ENCODE measurements around the gene FAM174C.
"Not testable (repeated sequence)": the region's sequence is repeated elsewhere in the genome, so short reads cannot be mapped to it uniquely, and the experiment has no call there.

FAM174C gene

DNA sequence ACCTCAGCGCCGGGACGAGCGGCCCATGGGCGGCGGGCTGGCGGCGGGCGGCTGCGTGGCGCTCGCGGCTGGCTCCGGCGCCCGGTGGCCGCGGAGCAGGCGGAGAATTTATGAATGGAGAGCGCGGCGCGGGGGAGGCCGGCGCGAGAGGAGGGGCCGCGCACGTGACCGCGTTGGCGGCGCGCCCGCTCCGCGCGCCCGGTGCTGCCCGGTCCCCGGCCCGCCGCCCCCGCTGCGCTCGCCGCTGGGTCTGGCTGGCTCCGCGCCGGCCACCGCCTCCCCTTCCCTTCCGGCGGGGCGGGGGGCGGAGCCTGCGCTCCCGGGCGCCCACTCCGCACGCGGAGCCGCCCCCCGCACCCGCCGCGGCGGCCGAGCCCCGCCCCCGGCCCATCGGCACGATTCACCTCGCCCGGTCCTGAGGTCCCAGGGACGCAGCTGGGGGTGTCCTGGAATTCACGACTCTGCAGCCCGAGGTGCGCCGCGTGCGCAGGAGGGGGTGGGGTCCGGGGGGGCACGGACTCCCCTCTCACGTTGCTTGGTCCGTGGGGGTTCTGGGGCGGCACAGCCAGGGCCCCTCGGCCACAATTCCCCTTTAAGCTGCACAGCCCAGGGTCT lies 37.5 kb upstream of the FAM174C start, which contains the start of gene CBARP:
TSS of gene CBARP (minus strand) at position 252 of the 615 bp plus-strand sequence. CDS start 1,905 bp downstream, outside the sequence.
- DNase-seq = peak; percentile 60

DNA sequence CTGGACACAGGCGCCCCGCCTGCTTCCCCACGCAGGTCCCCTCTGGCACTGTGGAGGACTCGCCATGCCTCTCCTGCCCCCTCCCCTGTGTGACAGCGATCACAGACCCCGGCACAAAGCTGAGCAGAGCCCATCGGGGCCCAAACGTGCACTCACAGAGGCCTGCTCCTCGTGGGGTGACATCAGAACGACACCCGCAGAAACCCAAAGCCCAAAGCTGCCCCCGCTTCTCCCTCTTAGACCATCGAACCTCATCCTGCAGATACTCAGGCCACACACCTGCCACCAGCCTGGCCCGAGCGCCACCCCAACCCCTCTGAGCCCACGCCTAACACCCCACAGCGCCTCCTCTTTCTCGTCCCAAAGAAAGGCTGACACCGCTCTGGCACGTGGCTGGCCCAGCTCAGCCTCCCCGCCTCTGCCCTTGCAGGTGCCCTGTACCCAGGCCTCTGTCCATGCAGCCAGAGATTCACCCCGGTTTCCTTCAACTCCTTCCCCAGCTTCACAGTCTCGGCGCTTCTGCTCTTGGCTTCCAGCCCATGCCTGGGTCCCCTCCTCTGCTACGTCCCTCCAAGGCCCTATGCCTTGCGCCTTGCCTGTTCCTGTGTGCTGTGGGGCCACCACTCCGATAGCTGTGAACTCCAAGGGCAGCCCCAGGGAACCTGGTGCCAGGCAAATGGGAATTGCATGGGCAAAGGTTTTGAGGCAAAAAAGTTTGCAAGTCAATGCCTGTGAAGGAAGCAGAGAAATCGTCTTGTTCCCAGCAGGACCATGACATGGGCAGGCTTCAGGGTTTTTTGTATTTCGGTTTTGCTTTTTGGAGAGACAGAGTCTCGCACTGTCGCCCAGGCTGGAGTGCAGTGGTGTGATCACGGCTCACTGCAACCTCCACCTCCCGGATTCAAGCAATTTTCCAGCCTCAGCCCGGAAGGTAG lies 36.7 kb upstream of the FAM174C start:
- peak; percentile 49 for DNase-seq

DNA sequence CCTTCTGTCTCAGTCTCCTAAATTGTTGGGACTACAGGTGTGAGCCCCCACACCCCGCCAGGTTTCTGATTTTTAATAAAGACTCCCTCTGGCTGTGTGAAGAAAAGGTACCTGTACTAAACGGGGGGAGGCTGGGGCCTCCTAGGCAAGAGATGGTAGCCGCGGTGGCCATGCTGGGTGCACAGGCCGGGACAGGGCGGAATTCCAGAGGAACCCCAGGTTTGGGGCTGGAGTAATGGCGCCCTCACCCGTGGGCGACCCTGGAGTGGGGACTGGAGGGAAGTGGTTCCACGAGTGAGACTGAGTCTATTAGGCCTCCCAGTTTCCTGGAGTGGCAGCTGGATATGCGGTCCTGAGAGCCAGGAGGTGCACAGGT lies 35.9 kb upstream of the FAM174C start:
- no peak for DNase-seq

DNA sequence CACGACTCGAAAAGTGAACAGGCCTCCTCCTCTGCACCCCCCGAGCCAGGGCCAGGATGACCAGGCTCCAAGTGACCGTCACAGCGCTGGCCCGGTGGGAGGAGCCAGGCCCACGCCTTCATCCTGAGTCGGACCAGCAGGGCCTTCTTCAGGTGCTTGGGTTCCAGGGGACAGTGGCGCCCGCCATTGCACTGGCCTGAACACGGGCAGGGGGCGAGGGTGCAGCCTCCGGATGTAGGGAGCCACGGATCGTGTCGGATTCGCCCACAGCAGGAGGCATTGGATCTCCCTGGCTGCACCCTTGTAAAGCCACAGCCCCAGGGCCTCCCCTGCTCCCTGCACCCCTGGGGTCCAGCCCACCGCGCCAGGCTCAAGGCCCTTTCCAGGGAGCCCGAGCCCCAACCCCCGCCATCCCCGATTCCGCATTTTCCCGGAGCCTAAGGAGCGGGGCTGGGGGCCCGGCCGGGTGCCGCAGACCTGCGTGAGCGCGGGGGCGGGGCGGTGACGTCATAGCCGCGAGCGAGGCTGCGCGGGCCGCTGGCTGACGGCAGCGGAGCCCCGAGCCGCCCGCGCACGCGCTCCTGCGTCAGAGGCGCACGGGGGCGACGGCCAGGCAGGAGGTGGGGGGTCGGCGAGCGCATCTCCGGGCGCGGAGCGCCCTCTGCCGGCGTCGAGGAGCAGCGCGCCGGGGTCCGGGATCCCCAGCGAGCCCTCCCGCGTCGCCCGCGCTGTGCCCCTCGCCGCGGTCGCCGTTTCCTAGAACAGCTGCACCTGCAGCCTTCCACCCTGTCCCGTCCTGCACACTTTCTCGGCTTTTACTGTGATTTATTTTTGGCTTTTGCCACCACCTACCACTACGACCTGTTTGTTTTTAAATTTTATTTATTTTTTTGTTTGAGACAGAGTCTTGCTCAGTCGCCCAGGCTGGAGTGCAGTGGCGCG lies 35.3 kb upstream of the FAM174C start:
- peak; percentile 99 for DNase-seq

DNA sequence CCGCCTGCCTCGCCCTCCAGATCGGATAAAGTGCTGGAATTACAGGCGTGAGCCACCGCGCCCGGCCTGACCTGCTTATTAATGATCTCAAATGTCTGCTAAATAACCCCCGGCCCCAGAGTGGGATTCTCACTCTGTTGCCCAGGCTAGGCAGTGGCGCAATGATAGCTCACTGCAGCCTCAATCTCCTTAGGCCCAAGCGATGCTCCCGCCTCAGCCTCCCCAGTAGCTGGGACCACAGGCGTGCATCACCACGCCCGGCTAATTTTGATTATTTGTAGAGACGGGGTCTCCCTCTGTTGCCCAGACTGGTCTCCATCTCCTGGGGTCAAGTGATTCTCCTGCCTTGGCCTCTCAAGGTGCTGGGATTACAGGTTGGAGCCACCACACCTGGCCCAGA lies 34.4 kb upstream of the FAM174C start:
- peak; percentile 32 for DNase-seq

DNA sequence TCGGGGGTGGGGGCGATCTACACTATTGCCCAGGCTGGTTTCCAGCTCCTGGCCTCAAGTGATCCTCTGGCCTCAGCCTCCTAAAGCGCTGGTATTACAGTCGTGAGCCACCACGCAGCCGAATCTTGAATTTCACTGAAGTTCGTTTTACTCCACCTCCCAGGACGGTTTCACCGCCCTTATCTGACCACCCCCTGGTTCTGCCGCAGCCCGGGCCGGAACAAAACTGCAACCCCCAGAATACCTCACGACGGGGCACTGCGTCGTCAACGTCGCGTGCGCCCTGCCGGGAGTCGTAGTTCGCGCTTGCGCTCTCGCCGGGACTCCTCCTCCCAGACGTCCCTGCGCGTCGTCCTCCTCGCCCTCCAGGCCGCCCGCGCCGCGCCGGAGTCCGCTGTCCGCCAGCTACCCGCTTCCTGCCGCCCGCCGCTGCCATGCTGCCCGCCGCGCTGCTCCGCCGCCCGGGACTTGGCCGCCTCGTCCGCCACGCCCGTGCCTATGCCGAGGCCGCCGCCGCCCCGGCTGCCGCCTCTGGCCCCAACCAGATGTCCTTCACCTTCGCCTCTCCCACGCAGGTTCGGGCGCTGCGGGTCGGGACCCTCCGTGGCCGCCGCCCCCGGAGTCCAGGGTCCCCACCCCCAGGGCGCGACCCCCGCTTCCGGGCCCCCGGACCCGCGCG lies 33.8 kb upstream of the FAM174C start, which contains the start of gene ATP5F1D:
TSS of gene ATP5F1D (plus strand) at position 335 of the 679 bp plus-strand sequence. CDS start at position 435, 100 bp downstream.
- peak; percentile 94 for DNase-seq

DNA sequence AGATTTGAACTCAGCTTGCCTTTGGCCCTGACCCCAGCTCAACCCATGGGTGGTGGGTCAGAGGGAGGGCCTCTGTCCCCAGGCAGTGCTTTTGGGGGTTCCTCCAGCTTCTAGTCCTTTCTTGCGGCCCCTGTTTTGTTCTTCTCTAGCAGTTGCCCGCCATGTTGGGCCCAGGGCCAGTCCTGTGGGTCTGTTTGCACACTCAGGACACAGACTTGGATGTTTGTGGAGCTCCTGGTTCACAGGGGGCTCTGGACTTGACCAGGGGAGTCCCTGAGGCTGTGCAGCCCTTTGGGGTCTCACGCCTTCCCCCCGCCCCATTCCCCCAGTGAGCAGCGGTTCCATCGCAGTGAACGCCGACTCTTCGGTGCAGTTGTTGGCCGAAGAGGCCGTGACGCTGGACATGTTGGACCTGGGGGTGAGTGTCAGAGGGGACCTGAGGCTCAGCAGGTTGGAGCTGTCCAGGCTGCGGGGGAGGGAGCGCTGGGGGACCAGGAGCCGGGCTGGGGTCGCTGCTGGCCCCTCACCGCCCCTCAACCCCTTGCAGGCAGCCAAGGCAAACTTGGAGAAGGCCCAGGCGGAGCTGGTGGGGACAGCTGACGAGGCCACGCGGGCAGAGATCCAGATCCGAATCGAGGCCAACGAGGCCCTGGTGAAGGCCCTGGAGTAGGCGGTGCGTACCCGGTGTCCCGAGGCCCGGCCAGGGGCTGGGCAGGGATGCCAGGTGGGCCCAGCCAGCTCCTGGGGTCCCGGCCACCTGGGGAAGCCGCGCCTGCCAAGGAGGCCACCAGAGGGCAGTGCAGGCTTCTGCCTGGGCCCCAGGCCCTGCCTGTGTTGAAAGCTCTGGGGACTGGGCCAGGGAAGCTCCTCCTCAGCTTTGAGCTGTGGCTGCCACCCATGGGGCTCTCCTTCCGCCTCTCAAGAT lies 31.3 kb upstream of the FAM174C start:
- DNase-seq = peak; percentile 94

DNA sequence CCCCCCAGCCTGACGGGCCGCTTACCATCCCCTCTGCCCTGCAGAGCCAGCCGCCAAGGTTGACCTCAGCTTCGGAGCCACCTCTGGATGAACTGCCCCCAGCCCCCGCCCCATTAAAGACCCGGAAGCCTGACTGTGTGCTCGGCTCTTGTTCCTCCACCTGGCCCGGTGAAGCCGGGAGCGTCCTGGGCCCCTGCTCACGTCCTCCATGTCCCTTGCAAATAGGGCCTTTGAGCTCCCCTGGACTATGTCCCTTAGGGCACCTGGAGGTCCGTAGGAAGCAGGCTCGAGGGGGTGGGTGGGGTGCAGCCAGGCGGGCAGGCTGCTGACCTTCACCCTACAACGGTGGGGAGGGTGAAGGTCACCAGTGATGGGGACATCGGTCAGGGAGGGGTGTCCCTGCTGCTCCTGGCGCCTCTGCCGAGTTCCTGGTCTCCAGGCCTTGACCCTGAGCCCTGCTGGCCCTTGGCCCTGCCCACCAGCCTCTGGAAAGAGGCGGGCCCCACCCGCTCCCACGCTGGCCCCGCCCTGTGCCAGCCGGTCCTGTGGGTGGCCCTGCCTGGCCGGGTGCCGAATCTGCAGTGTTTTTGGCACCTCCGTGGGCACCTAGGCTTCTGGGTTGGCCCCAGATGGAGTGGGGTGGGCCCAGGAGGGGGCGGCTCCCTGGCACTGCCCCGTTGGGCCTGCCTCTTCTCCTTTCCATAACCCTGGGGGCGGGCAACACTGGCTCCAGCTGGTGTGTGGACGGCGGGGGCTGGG lies 30.5 kb upstream of the FAM174C start:
- peak; percentile 47 for DNase-seq

DNA sequence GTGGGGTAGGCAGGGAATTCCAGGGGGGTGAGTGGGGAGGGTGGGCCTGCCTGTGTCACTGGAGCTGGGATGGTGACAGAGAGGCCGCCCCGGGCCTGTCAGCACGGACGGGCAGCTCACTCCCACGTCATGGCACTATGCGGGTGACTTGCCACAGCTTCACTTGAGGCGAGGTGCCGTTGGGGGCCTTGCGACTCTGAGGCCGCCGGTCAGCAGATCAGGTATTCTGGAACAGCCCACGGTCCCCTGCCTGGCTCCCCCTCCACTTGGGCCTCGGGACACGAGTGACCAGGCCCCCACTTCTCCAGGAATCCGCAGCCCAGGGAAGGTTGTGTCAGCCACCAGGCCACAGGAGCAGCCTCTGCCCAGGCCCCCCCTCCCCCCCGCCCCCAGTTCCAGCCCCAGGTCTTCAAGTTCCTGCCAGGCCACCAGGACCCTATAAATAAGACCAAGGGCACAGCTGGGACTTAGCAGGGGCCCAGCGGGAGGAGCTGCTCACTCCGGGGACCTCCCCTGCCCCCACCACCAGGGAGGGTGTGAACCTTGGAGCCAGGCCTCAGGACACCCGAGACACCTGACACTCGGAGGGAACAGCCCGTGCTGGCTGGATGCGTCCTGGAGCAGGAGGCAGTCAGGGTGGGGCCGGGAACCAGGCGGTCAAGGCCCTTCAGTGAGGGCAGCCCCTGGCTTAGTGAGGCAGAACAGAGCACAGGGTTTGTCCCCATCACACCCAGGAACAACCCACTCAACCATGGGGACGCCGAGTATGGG lies 29.7 kb upstream of the FAM174C start:
- no peak for DNase-seq

DNA sequence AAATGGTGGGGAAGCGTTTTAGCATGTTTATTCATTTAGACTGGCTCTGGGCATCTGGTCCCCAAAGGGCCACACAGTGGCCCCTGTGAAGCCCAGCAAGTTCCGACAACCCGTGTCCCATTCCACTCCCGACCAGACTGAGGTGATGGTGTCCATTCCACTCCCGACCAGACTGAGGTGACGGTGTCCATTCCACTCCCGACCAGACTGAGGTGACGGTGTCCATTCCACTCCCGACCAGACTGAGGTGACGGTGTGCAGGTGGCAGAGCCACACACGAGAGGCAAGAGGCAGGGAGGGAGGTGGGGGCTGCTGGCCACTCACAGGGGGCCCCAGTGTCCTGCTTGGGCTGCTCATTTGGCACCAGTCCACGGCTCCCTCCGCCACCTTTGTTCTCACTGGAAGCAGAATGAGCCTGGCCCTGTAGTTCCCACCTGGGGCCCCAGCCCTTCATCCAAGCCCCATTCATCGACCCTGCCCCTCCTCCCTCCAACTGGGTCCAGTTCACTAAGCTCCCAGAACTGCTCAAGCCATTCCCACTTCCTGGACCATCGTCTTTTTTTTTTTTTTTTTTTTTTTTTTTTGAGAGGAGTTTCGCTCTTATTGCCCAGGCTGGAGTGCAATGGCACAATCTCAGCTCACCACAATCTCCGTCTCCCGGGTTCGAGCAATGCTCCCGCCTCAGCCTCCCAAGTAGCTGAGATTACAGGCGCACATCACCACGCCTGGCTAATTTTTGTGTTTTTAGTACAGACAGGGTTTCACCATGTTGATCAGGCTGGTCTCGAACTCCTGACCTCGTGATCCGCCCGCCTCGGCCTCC lies 28.9 kb upstream of the FAM174C start:
- not testable (repeated sequence) for DNase-seq

DNA sequence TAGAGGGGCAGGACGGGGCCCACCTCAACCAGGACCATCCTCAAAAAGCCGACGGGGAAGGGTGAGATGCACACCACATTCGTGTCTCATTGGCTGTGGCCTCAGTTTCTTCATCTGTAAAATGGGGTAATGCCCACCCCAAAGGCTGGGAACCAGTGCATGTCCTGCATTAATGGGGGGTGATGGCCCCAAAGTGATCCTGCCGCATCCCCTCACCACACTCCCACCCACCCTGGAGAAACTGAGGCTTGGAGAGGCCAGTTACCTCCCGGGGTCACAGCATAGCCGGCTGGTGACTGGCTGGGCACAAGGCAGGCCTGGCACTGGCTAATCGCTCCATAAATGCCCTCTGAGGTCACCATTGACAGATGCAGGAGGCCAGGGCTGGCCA lies 27.6 kb upstream of the FAM174C start:
- DNase-seq = no peak

DNA sequence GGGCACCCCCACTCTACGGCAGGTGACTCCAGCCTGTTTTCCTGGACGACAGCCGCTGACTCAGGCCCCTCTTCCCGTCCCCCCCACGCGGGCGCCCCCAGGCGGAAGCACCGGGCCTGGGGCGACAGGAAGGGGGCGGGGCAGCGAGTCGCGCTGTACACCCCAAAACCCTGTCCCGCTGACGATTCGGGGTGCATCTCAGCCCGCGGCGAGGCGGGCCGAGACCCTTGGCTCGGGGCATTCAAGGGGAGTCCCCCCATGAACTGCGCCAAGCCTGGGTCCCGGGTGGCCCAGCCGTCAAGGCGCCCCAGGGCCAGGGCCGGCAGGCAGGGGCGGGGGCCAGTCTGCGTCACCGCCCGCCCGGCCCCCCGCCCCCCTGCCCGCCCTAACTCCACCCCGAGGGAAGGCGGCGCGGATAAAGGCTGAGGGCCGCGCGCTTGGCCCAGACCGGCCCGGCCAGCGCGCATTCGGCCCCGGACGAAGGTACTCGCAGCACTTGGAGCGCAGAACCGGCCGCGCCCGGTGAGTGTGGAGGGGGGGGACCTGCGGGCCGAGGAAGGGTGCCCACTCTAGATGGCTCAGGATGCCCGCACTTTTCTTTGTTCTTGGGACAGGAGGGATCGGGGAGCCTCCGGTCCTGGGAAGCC lies 27.1 kb upstream of the FAM174C start, which contains the start of gene MIDN:
TSS of gene MIDN (plus strand) at position 445 of the 647 bp plus-strand sequence. CDS start 1,714 bp downstream, outside the sequence.
- peak; percentile 83 for DNase-seq

DNA sequence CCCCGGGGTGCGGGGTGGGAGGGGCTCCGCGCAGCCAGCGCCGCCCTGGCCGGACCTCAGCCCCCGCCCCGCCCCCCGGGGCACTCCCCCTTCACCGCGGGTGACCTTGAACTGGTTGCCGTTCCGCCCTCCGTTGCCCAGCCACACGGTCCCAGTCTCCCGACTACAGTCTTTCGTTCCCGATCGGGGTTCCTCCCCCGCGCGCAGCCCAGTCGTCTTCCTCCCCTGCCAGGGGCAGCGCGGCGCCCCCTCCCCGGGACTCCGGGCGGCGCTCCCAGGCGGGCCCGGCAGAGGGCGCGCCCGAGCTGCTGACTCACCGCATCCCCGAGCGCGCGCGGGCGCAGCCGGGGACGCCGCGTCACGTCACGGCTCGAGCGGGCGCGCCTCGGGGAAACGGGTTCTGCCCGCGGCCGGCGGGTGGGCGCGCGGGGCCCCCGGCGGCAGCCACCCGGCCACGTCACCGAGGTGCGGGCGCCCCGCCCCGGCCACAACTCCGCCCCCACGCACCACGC lies 26.5 kb upstream of the FAM174C start:
- DNase-seq = peak; percentile 90

DNA sequence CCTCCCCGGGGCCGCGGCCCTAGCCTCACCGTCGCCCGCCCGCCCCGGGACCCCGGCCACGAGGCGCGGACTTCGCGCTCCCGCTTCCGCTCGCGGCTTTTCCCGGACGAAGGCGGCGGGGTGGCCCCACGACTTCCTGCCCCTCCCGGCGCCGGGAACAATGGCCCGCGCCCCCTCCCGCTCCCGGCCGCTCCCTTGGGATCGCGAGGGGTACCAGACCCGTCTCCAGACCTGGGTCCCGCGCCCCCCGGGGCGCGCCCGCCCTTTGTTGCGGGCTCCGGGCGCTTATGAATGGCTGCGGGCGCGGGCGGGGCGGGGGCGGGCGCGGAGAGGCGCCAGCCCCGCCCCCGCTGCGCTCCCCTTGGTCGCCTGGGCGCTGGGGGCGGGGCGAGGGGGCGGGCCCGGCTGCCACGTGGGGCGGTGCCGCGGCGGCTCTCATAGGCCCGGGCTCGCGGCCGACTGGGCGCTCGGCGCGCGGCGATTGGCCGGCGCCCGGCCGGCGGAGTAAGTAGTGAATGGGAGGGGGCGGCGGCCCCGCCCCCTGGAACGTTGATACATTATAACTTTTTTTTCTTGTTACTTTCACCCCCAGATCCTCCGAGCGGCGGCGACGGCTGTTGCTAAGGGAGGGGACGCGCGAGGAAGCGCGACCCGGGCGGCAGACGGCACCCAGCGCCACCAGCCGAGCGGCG lies 25.9 kb upstream of the FAM174C start:
- peak; percentile 96 for DNase-seq

DNA sequence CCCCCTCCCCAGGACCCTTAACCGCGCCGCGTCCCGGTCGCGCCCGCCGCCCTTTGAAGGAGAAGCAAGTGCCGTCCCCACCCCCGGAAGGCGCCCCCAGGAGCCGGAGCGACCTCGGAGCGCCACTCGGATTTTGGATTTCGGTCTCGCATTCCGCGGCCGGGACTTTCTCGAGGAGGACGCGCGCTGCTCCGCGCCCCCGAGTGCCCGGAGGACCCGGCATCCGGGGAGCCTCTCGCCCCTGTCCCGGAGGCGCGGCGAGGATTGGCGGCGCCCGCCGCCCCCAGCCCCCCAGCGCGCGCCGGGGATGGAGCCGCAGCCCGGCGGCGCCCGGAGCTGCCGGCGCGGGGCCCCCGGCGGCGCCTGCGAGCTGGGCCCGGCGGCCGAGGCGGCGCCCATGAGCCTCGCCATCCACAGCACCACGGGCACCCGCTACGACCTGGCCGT lies 25.3 kb upstream of the FAM174C start:
- DNase-seq = no peak

DNA sequence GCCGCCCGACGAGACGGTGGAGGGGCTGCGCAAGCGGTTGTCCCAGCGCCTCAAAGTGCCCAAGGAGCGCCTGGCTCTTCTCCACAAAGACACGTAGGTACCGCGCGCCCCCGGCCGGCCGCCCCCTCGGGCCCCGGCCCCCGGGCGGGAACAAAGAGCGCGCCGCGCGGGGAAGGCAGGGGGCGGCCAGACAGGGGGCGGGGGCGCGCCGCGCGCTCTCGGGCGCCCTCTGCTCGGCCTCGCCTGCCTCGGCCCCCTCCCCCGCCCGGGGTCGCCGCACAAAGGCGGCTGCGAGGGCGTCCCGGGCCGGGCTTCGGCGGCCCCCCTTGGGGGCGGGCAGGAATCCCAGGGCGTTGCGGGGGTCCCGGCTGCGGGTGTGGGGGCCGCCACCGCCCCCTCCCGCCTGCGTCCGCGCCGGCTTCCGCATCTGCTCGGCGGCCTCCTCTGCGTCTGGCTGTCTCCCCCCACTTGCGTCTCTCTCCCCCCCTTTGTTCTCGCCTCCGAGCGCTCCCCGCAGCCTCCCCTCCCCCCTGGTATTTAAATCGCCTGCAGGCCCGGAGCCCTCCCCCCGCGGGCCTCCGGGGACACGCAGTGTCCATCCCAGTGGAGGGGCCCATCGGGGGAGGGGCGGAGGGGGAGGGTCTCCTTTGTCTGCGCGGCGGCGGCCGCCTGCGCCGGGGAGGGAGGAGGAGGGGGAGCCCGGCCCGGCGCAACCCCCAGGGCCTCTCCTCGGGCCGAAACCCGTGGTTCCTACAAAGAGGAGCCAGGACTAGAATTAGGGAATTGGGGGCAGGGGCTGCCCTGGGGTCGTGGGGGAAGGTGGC lies 24.7 kb upstream of the FAM174C start:
- peak; percentile 73 for DNase-seq
